Measurements from ENCODE around the gene UNKL.

UNKL gene

GRCh38 chr16:1407753-1408152 lies 6.8 kb downstream of the UNKL start:
- H3K27ac ChIP-seq, result no peak overlapping the region
- TF ChIP-seq ZFX (IDR thresholded peaks at IDR 0.05; ENCODE audit: borderline replicate concordance), result no peak
- TF ChIP-seq, protein P1, sequence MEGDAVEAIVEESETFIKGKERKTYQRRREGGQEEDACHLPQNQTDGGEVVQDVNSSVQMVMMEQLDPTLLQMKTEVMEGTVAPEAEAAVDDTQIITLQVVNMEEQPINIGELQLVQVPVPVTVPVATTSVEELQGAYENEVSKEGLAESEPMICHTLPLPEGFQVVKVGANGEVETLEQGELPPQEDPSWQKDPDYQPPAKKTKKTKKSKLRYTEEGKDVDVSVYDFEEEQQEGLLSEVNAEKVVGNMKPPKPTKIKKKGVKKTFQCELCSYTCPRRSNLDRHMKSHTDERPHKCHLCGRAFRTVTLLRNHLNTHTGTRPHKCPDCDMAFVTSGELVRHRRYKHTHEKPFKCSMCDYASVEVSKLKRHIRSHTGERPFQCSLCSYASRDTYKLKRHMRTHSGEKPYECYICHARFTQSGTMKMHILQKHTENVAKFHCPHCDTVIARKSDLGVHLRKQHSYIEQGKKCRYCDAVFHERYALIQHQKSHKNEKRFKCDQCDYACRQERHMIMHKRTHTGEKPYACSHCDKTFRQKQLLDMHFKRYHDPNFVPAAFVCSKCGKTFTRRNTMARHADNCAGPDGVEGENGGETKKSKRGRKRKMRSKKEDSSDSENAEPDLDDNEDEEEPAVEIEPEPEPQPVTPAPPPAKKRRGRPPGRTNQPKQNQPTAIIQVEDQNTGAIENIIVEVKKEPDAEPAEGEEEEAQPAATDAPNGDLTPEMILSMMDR (IDR thresholded peaks at IDR 0.05), result no peak

DNA sequence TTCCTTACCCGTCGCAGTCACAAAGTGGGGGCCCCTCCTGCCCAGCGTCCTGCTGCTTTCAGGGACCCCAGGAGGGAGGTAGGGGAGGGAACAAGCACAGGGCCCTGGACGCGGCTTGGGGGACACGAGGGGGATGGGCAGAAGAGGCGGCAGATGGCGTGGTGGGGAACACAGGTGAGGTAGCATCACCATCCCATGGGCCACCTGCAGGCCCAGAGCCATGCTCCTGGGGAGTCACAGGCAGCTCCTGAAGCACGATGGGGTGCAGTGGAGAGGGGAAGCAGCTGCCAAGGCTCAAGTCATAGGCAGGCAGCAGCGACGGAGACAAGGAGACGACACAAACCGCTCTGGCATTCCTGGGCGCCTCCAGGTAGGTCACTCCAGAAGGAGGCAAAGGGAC lies 10.8 kb downstream of the UNKL start:
- no peak overlapping the region for H3K27ac ChIP-seq
- no peak for TF ChIP-seq ZFX (IDR thresholded peaks at IDR 0.05; ENCODE audit: borderline replicate concordance)
- TF ChIP-seq, protein P1 (IDR thresholded peaks at IDR 0.05), result no peak

- H3K27ac ChIP-seq, result no peak overlapping the region
- no peak for TF ChIP-seq ZFX (IDR thresholded peaks at IDR 0.05; ENCODE audit: borderline replicate concordance)
- TF ChIP-seq, protein P1 (IDR thresholded peaks at IDR 0.05), result no peak
Observed at GRCh38 chr16:1403036-1403435, 11.5 kb downstream of the UNKL start.

DNA sequence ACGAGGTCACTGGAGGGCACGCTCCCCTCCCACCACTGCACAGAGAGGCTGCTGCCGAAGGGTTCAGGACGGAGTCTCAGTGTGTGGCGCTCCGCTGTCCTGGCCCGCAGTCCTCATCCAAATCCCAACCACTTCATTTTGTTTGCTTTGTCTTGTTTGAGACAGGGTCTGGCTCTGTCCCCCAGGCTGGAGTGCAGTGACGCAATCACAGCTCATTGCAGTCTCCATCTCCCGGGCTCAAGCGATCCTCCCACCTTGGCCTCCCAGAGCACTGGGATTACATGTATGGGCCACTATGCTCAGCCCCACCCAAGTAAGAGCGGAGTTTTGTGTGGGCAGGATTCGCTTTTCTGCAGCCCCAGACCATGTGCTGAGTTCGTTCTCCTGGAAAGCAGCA lies 12.7 kb downstream of the UNKL start:
- H3K27ac ChIP-seq, result no peak overlapping the region
- TF ChIP-seq, protein P1 (IDR thresholded peaks at IDR 0.05), result no peak
- TF ChIP-seq ZFX (IDR thresholded peaks at IDR 0.05; ENCODE audit: borderline replicate concordance), result no peak

GRCh38 chr16:1401061-1401757 lies 13.3 kb downstream of the UNKL start:
- TF ChIP-seq, protein P1 (IDR thresholded peaks at IDR 0.05), result no peak
- no peak for TF ChIP-seq ZFX (IDR thresholded peaks at IDR 0.05; ENCODE audit: borderline replicate concordance)
- no peak overlapping the region for H3K27ac ChIP-seq

- TF ChIP-seq, protein P1 (IDR thresholded peaks at IDR 0.05), result no peak
- TF ChIP-seq ZFX (IDR thresholded peaks at IDR 0.05; ENCODE audit: borderline replicate concordance), result no peak
- H3K27ac ChIP-seq, result no peak overlapping the region
Observed at GRCh38 chr16:1398826-1399581, 15.5 kb downstream of the UNKL start.

DNA sequence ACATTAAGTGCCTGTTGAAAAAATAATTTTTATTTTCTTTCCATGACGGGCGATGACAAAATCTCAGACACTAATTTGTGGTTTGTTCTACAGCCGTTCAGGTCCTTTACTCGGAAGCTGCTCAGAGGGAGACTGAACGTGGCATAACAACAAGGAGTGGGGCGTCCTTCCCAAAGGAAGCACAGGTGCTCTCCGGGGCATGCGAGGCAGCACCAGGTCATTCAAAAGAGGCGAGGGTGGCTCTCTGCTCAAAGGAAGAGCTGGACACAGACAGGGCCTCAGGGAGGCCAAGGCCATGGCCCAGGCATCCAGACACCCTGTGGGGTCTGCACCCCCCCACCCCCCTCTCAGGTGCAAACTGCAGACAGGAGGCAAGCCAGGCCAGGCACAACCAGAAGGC lies 16.2 kb downstream of the UNKL start:
- H3K27ac ChIP-seq, result no peak overlapping the region
- no peak for TF ChIP-seq ZFX (IDR thresholded peaks at IDR 0.05; ENCODE audit: borderline replicate concordance)
- TF ChIP-seq, protein P1 (IDR thresholded peaks at IDR 0.05), result no peak

Data from 22Rv1 (cell line).